OCI-LY1 (cell line): ENCODE results near the gene IRAK1BP1.
A peak's percentile ranks its signal among the peaks of the same experiment; 100 is the strongest.

Experiments used
- H2AFZ ChIP-seq: fragments of 200-600 bp; sonication (generic), shearing (Covaris generic); 2 replicates; pipeline ENCODE4 v1.6.0; 2014; ENCODE audit warnings: antibody characterized with exemption, mild to moderate bottlenecking, low read length
- H3F3A ChIP-seq: fragments of 200-600 bp; sonication (generic), shearing (Covaris generic); 2 replicates; pipeline ENCODE4 v1.6.0; 2014; ENCODE audit warnings: mild to moderate bottlenecking, antibody characterized with exemption, low read length, moderate library complexity; ENCODE audit not compliant: insufficient read depth
- H3K27ac ChIP-seq: fragments of 200-600 bp; sonication (generic); 2 replicates; pipeline ENCODE4 v1.5.1; 2014; ENCODE audit warnings: low read length, mixed run types, mild to moderate bottlenecking, low read depth; ENCODE audit not compliant: poor library complexity, severe bottlenecking
- H3K27me3 ChIP-seq: fragments of 200-600 bp; sonication (generic); 2 replicates; pipeline ENCODE4 v1.6.0; 2014; ENCODE audit warnings: antibody characterized with exemption, mild to moderate bottlenecking, low read length, moderate library complexity; ENCODE audit not compliant: insufficient read depth
- H3K36me3 ChIP-seq: fragments of 200-600 bp; sonication (generic); 2 replicates; pipeline ENCODE4 v1.6.1; 2014; ENCODE audit warnings: mild to moderate bottlenecking, antibody characterized with exemption, low read length, moderate library complexity, mixed read lengths; ENCODE audit not compliant: insufficient read depth
- H3K4me1 ChIP-seq: fragments of 200-600 bp; sonication (generic); 2 replicates; pipeline ENCODE4 v1.5.1; 2014; ENCODE audit warnings: mild to moderate bottlenecking, low read length, moderate library complexity; ENCODE audit not compliant: insufficient read depth, severe bottlenecking
- H3K4me2 ChIP-seq: fragments of 200-600 bp; sonication (generic), shearing (Covaris generic); 2 replicates; pipeline ENCODE4 v1.6.1; 2014; ENCODE audit warnings: low read length
- H3K4me3 ChIP-seq: fragments of 200-600 bp; sonication (generic); 2 replicates; pipeline ENCODE4 v1.5.1; 2014; ENCODE audit warnings: low read length, low read depth, mild to moderate bottlenecking, mixed read lengths; ENCODE audit not compliant: poor library complexity, severe bottlenecking
- H3K79me2 ChIP-seq: fragments of 200-600 bp; shearing (Covaris generic); 2 replicates; pipeline ENCODE4 v1.6.1; 2016; ENCODE audit warnings: mixed run types, low read length, mixed read lengths; ENCODE audit not compliant: insufficient read depth
- H3K9ac ChIP-seq: fragments of 200-600 bp; sonication (generic), shearing (Covaris generic); 2 replicates; pipeline ENCODE4 v1.6.1; 2014; ENCODE audit warnings: mild to moderate bottlenecking, low read length, mixed read lengths
- H3K9me2 ChIP-seq: fragments of 200-600 bp; sonication (generic), shearing (Covaris generic); 2 replicates; pipeline ENCODE4 v1.6.1; 2014; ENCODE audit warnings: low read depth, mild to moderate bottlenecking, low read length, mixed read lengths
- H3K9me3 ChIP-seq: fragments of 200-600 bp; shearing (Covaris generic); 2 replicates; pipeline ENCODE4 v1.6.1; 2014; ENCODE audit warnings: low read length, mixed read lengths
- H4K20me1 ChIP-seq: fragments of 200-600 bp; sonication (generic), shearing (Covaris generic); 2 replicates; pipeline ENCODE4 v1.6.0; 2016; ENCODE audit warnings: mild to moderate bottlenecking, low read length; ENCODE audit not compliant: insufficient read depth
- CTCF ChIP-seq: fragments of 200-600 bp; sonication (generic), shearing (Covaris generic); IDR thresholded peaks from 2 replicates; pipeline ENCODE4 v1.5.1; 2017; ENCODE audit warnings: mild to moderate bottlenecking, antibody characterized with exemption, low read length, moderate library complexity, mixed read lengths
- EZH2 ChIP-seq: fragments of 200-600 bp; sonication (generic), shearing (Covaris generic); IDR thresholded peaks from 2 replicates; pipeline ENCODE4 v1.8.0; 2017; ENCODE audit warnings: borderline replicate concordance, mixed run types, mild to moderate bottlenecking, antibody characterized with exemption, low read length, moderate library complexity, mixed read lengths

Gene IRAK1BP1

GRCh38 chr6:78867020-78867369, 356 bp upstream of the IRAK1BP1 start:
- Histone ChIP-seq H3K9me3 (no peaks in the 10 kb centered on the region), H4K20me1 (no peaks in the 10 kb centered on the region), H3K27ac (peak overlapping the region; percentile 83), H3K27me3 (no peaks in the 10 kb centered on the region), H3F3A (no peaks in the 10 kb centered on the region), H3K4me3 (peak overlapping the region; percentile 74), H3K36me3 (peaks cover 9% of the 10 kb centered on the region; the same call in 1 of the 2 replicates), H3K9ac (peak overlapping the region; percentile 73), H3K4me1 (peaks cover 19% of the 10 kb centered on the region), H3K4me2 (peak overlapping the region; percentile 89), H2AFZ (peak overlapping the region; percentile 38), H3K79me2 (peaks cover 8% of the 10 kb centered on the region; the same call in 1 of the 2 replicates), H3K9me2 (no peaks in the 10 kb centered on the region)
- TF ChIP-seq CTCF (no peak), EZH2 (no peak)

DNA sequence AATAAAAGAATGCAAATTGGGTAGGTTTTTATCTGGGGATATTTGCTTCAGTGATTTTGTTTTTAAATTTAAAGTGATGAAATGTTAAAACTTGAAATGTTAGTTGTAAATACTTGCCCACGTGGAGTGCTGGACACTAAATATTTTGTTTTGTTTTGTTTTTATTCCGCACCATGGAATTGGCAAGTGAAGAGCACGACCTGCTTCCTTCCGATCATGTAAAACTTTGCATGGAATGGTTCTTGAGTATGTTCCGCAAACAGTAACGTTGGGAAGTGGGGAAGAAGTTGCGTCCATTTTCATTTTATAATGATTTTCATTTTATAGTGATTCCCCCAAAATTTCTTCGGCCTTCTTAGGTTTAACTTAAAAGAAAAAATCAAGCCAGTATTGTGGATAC, 765 bp downstream of the IRAK1BP1 start:
- peak overlapping the region; percentile 89 for H3K4me2 ChIP-seq
- no peaks in the 10 kb centered on the region for H3F3A ChIP-seq
- no peaks in the 10 kb centered on the region for H3K27me3 ChIP-seq
- H3K36me3 ChIP-seq, result peaks cover 11% of the 10 kb centered on the region; the same call in 1 of the 2 replicates
- TF ChIP-seq CTCF (no peak), EZH2 (no peak)
- peaks cover 8% of the 10 kb centered on the region; the same call in 1 of the 2 replicates for H3K79me2 ChIP-seq
- no peaks in the 10 kb centered on the region for H4K20me1 ChIP-seq
- H3K9me3 ChIP-seq, result no peaks in the 10 kb centered on the region
- peak overlapping the region; percentile 98 for H2AFZ ChIP-seq
- peak overlapping the region; percentile 83 for H3K27ac ChIP-seq
- H3K4me3 ChIP-seq, result peak overlapping the region; percentile 74
- H3K9ac ChIP-seq, result peak overlapping the region; percentile 73
- H3K4me1 ChIP-seq, result peaks cover 19% of the 10 kb centered on the region
- no peaks in the 10 kb centered on the region for H3K9me2 ChIP-seq

DNA sequence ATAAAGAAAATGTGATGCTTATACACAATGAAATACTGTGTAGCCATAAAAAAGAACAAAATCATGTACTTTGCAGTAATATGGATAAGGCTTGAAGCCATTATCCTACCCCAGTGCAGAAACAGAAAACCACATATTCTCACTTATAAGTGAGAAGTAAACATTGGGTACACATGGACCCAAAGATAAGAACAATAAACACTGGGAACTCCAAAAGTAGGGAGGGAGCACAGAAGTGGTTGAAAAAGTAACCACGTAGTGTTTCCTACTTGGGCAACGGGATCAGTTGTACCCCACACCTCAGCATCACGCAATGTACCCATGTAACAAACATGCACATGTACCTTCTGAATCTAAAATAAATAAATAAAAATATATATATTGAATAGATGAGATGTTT, 8.2 kb downstream of the IRAK1BP1 start:
- Histone ChIP-seq H3K4me1 (no peaks in the 10 kb centered on the region), H3F3A (no peaks in the 10 kb centered on the region), H3K27me3 (no peaks in the 10 kb centered on the region), H3K4me2 (no peak overlapping the region), H4K20me1 (no peaks in the 10 kb centered on the region), H2AFZ (no peak overlapping the region), H3K36me3 (peaks cover 42% of the 10 kb centered on the region), H3K9me3 (0 out of 2 replicates have a peak, but pooled peaks cover 2% of the 10 kb centered on the region), H3K4me3 (no peak overlapping the region), H3K9ac (no peak overlapping the region), H3K9me2 (no peaks in the 10 kb centered on the region), H3K79me2 (no peaks in the 10 kb centered on the region), H3K27ac (no peak overlapping the region)
- TF ChIP-seq EZH2 (no peak), CTCF (no peak)
